ENCODE results near the gene KIR2DL3. TPM values are rescaled to one million over a fixed set of nuclear protein-coding genes. Genes with fewer than 3 reads are reported as not detected.
"Not testable (repeated sequence)": the region's sequence is repeated elsewhere in the genome, so short reads cannot be mapped to it uniquely, and the experiment has no call there.

The KIR2DL3 gene
- total RNA-seq, 2 experiments from 2014 or later: 0.21 to 0.24 TPM

GRCh38 chr19:54724142-54724541, 14.2 kb upstream of the KIR2DL3 start, which contains the start of gene KIR3DL3:
TSS of gene KIR3DL3 (plus strand) at chr19:54724442. CDS start at chr19:54724497, 55 bp downstream.
- H3K4me1 Mint-ChIP-seq (ENCODE audit: low read depth): no peaks in the 10 kb centered on the region
- H3K27me3 Mint-ChIP-seq (ENCODE audit: low read depth): peaks cover 19% of the 10 kb centered on the region
- ChIA-PET POLR2A (no interaction called here), CTCF (no interaction called here)
- H3K4me3 Mint-ChIP-seq: no peak within 1 kb of the TSS
- peaks cover 1% of the 10 kb centered on the region for H3K36me3 Mint-ChIP-seq (ENCODE audit: low read depth)
- peaks cover 22% of the 10 kb centered on the region for H3K9me3 Mint-ChIP-seq (ENCODE audit: insufficient read depth)
- no peak for ATAC-seq
- H3K27ac Mint-ChIP-seq: no peak within 1 kb of the TSS
- no peak for DNase-seq

DNA sequence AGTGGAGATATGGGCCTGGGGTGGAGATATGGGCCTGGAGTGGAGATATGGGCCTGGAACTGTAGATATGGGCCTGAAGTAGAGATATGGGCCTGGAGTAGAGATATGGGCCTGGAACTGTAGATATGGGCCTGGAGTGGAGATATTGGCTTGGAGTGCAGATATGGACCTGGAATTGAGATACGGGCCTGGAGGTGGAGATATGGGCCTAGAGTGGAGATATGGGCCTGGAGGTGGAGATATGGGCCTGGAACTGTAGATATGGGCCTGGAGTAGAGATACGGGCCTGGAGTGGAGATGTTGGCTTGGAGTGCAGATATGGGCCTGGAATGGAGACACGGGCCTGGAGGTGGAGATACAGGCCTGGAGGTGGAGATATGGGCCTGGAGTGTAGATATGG, 13.7 kb upstream of the KIR2DL3 start:
- CTCF ChIA-PET: no interaction called here
- Mint-ChIP-seq H3K4me1 (ENCODE audit: low read depth) (no peaks in the 10 kb centered on the region), H3K27me3 (ENCODE audit: low read depth) (peaks cover 17% of the 10 kb centered on the region), H3K27ac (no peak overlapping the region), H3K4me3 (no peak overlapping the region), H3K9me3 (ENCODE audit: insufficient read depth) (peaks cover 17% of the 10 kb centered on the region), H3K36me3 (ENCODE audit: low read depth) (peaks cover 1% of the 10 kb centered on the region)
- DNase-seq (no peak), ATAC-seq (no peak)
- POLR2A ChIA-PET: no interaction called here

DNA sequence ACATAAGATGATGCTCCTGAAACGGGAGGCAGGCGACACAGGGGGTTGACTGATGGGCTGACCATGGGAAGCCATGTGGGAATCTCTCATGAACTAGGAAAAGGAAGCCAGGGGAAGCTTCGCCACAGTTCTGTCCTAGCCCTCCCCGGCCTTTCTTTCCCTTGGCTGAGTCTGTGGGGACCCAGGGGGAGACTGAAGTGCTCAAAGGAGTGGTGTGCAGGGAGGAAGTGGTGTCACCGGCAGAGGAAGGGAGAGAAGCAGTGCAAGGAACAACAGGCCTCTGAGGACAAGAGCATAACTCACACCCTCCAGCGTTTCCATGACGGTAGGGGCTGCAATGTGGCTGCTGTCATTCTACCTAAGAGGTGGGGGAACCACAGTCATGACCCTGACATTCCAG, 13.0 kb upstream of the KIR2DL3 start:
- ChIA-PET CTCF (no interaction called here), POLR2A (no interaction called here)
- H3K9me3 Mint-ChIP-seq (ENCODE audit: insufficient read depth): peaks cover 11% of the 10 kb centered on the region

DNA sequence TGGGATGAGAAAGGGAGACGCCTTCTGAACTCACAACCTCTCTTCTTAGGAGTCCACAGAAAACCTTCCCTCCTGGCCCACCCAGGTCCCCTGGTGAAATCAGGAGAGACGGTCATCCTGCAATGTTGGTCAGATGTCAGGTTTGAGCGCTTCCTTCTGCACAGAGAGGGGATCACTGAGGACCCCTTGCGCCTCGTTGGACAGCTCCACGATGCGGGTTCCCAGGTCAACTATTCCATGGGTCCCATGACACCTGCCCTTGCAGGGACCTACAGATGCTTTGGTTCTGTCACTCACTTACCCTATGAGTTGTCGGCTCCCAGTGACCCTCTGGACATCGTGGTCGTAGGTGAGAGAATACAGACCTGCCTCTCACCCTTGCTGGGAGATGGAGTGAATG, 10.8 kb upstream of the KIR2DL3 start:
- Mint-ChIP-seq H3K27ac (no peak overlapping the region), H3K4me1 (ENCODE audit: low read depth) (no peaks in the 10 kb centered on the region), H3K27me3 (ENCODE audit: low read depth) (peaks cover 11% of the 10 kb centered on the region), H3K4me3 (no peak overlapping the region), H3K36me3 (ENCODE audit: low read depth) (no peaks in the 10 kb centered on the region), H3K9me3 (ENCODE audit: insufficient read depth) (peaks cover 7% of the 10 kb centered on the region)
- ChIA-PET CTCF (no interaction called here), POLR2A (no interaction called here)
- DNase-seq: no peak
- ATAC-seq: no peak

More for the DNA sequence above, 13.0 kb upstream of the KIR2DL3 start:
- H3K4me1 Mint-ChIP-seq (ENCODE audit: low read depth): no peaks in the 10 kb centered on the region
- DNase-seq (no peak), ATAC-seq (no peak)
- H3K27ac Mint-ChIP-seq: no peak overlapping the region
- H3K36me3 Mint-ChIP-seq (ENCODE audit: low read depth): peaks cover 1% of the 10 kb centered on the region
- H3K27me3 Mint-ChIP-seq (ENCODE audit: low read depth): peaks cover 11% of the 10 kb centered on the region
- no peak overlapping the region for H3K4me3 Mint-ChIP-seq

DNA sequence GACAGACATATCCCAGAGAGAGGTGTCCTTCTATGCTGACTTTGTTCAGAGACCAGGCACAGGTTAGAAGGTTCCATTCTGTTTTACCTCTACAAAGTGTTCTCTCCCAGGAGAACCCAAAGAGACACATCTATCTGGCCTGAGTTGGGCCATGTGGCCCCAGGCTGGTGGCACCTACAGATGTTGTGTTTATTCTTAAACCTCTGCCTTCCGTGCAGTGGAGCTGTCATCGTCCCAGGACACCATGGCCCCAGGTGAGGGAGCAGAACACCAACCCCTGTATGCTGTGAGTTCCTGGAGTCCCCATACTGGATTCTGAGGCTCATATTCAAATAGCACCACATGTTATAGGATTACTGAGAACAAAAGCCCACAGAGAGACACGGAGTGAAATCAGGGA, 10.1 kb upstream of the KIR2DL3 start:
- CTCF ChIA-PET: no interaction called here
- no peaks in the 10 kb centered on the region for H3K4me1 Mint-ChIP-seq (ENCODE audit: low read depth)
- H3K27me3 Mint-ChIP-seq (ENCODE audit: low read depth): peaks cover 11% of the 10 kb centered on the region
- no peak overlapping the region for H3K4me3 Mint-ChIP-seq
- POLR2A ChIA-PET: no interaction called here
- DNase-seq (no peak), ATAC-seq (no peak)
- H3K9me3 Mint-ChIP-seq (ENCODE audit: insufficient read depth): peaks cover 2% of the 10 kb centered on the region
- H3K27ac Mint-ChIP-seq: no peak overlapping the region
- H3K36me3 Mint-ChIP-seq (ENCODE audit: low read depth): no peaks in the 10 kb centered on the region

DNA sequence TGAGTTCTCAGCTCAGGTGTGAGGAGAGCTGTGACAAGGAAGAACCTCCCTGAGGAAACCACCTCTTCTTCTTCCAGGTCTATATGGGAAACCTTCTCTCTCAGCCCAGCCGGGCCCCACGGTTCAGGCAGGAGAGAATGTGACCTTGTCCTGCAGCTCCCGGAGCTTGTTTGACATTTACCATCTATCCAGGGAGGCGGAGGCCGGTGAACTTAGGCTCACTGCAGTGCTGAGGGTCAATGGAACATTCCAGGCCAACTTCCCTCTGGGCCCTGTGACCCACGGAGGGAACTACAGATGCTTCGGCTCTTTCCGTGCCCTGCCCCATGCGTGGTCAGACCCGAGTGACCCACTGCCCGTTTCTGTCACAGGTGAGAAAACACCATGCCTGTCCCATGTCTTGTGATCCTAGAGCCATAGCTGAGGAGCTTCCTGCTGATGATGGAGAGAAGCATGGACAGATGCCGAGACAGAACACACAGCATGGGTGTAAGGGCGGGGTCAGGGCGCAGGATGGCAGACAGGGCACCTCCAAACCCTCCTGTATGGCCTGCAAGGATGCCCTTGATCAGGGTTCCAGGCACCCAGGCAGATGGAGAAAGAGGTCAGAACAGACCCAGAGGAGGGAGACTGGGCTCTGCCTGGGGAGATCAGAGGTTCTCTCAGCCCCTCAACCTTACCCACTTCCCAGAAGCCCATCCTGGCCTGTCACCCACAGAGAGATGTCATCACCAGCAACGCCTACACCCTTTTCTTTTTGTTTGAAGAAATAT, 8.7 kb upstream of the KIR2DL3 start:
- no peak overlapping the region for H3K4me3 Mint-ChIP-seq
- DNase-seq (no peak), ATAC-seq (no peak)
- H3K36me3 Mint-ChIP-seq (ENCODE audit: low read depth): no peaks in the 10 kb centered on the region
- no peaks in the 10 kb centered on the region for H3K9me3 Mint-ChIP-seq (ENCODE audit: insufficient read depth)
- ChIA-PET CTCF (no interaction called here), POLR2A (no interaction called here)
- no peak overlapping the region for H3K27ac Mint-ChIP-seq
- no peaks in the 10 kb centered on the region for H3K4me1 Mint-ChIP-seq (ENCODE audit: low read depth)
- H3K27me3 Mint-ChIP-seq (ENCODE audit: low read depth): peaks cover 11% of the 10 kb centered on the region

GRCh38 chr19:54731191-54731590, 7.1 kb upstream of the KIR2DL3 start:
- no peaks in the 10 kb centered on the region for H3K36me3 Mint-ChIP-seq (ENCODE audit: low read depth)
- no peak for DNase-seq
- peaks cover 11% of the 10 kb centered on the region for H3K27me3 Mint-ChIP-seq (ENCODE audit: low read depth)
- H3K4me3 Mint-ChIP-seq: no peak overlapping the region
- no peak overlapping the region for H3K27ac Mint-ChIP-seq
- CTCF ChIA-PET: no interaction called here
- no peaks in the 10 kb centered on the region for H3K9me3 Mint-ChIP-seq (ENCODE audit: insufficient read depth)
- H3K4me1 Mint-ChIP-seq (ENCODE audit: low read depth): no peaks in the 10 kb centered on the region
- POLR2A ChIA-PET: no interaction called here
- ATAC-seq: no peak

DNA sequence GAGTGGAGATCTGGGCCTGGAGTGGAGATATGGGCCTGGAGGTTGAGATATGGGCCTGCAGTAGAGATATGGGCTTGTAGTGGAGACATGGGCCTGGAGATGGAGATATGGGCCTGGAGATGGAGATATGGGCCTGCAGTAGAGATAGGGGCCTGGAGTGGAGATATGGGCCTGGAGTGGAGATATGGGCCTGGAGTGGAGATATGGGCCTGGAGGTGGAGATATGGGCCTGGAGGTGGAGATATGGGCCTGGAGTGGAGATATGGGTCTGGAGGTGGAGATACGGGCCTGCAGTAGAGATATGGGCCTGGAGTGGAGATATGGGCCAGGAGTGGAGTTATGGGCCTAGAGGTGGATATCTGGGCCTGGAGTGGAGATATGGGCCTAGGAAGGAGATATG, 402 bp downstream of the KIR2DL3 start:
- no peaks in the 10 kb centered on the region for H3K9me3 Mint-ChIP-seq (ENCODE audit: insufficient read depth)
- H3K4me3 Mint-ChIP-seq: no peak overlapping the region
- no peak for ATAC-seq
- H3K27ac Mint-ChIP-seq: no peak overlapping the region
- no peak for DNase-seq
- H3K4me1 Mint-ChIP-seq (ENCODE audit: low read depth): no peaks in the 10 kb centered on the region
- ChIA-PET CTCF (no interaction called here), POLR2A (no interaction called here)
- peaks cover 3% of the 10 kb centered on the region for H3K27me3 Mint-ChIP-seq (ENCODE audit: low read depth)
- H3K36me3 Mint-ChIP-seq (ENCODE audit: low read depth): no peaks in the 10 kb centered on the region

GRCh38 chr19:54739587-54740497, 1.5 kb downstream of the KIR2DL3 start:
- no peak for ATAC-seq
- CTCF ChIA-PET: no interaction called here
- no peaks in the 10 kb centered on the region for H3K36me3 Mint-ChIP-seq (ENCODE audit: low read depth)
- H3K27me3 Mint-ChIP-seq (ENCODE audit: low read depth): peaks cover 3% of the 10 kb centered on the region
- DNase-seq: no peak
- no peak overlapping the region for H3K4me3 Mint-ChIP-seq
- no peaks in the 10 kb centered on the region for H3K4me1 Mint-ChIP-seq (ENCODE audit: low read depth)
- H3K9me3 Mint-ChIP-seq (ENCODE audit: insufficient read depth): no peaks in the 10 kb centered on the region
- POLR2A ChIA-PET: no interaction called here
- H3K27ac Mint-ChIP-seq: no peak overlapping the region

GRCh38 chr19:54741950-54742349, 3.6 kb downstream of the KIR2DL3 start:
- H3K4me3 Mint-ChIP-seq; ATAC-seq; H3K27me3 Mint-ChIP-seq (ENCODE audit: low read depth); H3K36me3 Mint-ChIP-seq (ENCODE audit: low read depth); H3K4me1 Mint-ChIP-seq (ENCODE audit: low read depth); DNase-seq; H3K9me3 Mint-ChIP-seq (ENCODE audit: insufficient read depth); POLR2A ChIA-PET; CTCF ChIA-PET; H3K27ac Mint-ChIP-seq: not testable (repeated sequence)

DNA sequence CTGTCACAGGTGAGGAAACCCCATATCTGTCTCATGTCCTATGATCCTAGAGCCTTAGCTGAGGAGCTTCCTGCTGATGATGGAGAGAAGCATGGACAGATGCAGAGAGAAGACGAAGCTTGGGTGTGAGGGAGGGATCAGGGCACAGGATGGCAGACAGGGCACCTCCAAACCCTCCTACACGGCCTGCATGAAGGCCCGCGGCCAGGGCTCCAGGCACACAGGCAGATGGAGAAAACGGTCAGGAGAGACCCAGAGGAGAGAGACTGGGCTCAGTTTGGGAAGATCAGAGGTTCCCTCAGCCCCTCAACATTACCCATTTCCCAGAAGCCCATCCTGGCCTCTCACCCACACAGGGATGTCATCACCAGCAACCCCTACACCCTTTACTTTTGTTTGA, 5.8 kb downstream of the KIR2DL3 start:
- H3K36me3 Mint-ChIP-seq (ENCODE audit: low read depth); H3K27ac Mint-ChIP-seq; H3K4me1 Mint-ChIP-seq (ENCODE audit: low read depth); H3K9me3 Mint-ChIP-seq (ENCODE audit: insufficient read depth); H3K27me3 Mint-ChIP-seq (ENCODE audit: low read depth); DNase-seq; ATAC-seq; CTCF ChIA-PET; POLR2A ChIA-PET; H3K4me3 Mint-ChIP-seq: not testable (repeated sequence)

- H3K4me3 Mint-ChIP-seq; CTCF ChIA-PET; DNase-seq; H3K27me3 Mint-ChIP-seq (ENCODE audit: low read depth); ATAC-seq; POLR2A ChIA-PET; H3K27ac Mint-ChIP-seq; H3K4me1 Mint-ChIP-seq (ENCODE audit: low read depth); H3K36me3 Mint-ChIP-seq (ENCODE audit: low read depth); H3K9me3 Mint-ChIP-seq (ENCODE audit: insufficient read depth): not testable (repeated sequence)
Measured at GRCh38 chr19:54747614-54748322, 9.5 kb downstream of the KIR2DL3 start.
